Tibial artery (tissue), 4 donors: ENCODE measurements around the gene TPP1.

Experiments used
- DNase-seq, 2 donors: peaks; one replicate each; pipeline ENCODE4 v3.0.0-alpha.2; 2019
- H3K27ac ChIP-seq, 2 donors: fragments of 200-600 bp; sonication (generic) in 1 of 2; 1 replicate in 1 of 2; 2 replicates in 1 of 2; pipeline ENCODE4 v1.5.1; 2018 to 2019; ENCODE audit warnings: mild to moderate bottlenecking in 1 of 2
- H3K27me3 ChIP-seq, 2 donors: fragments of 200-600 bp; sonication (generic) in 1 of 2; one replicate each; pipeline versions ENCODE4 v1.5.1 to v1.6.0; 2016 to 2019
- H3K36me3 ChIP-seq, 3 donors: fragments of 200-600 bp; sonication (generic) in 2 of 3; one replicate each; pipeline ENCODE4 v1.5.1; 2016 to 2019; ENCODE audit warnings: mild to moderate bottlenecking in 2 of 3
- H3K4me1 ChIP-seq, 4 donors: fragments of 200-600 bp; sonication (generic) in 2 of 4; 1 replicate in 3 of 4; 2 replicates in 1 of 4; pipeline ENCODE4 v1.5.1; 2016 to 2019
- H3K4me3 ChIP-seq, 2 donors: fragments of 200-600 bp; sonication (generic) in 1 of 2; 1 replicate in 1 of 2; 2 replicates in 1 of 2; pipeline ENCODE4 v1.5.1; 2018 to 2019; ENCODE audit warnings: mild to moderate bottlenecking in 2 of 2
- H3K9me3 ChIP-seq, 3 donors: fragments of 200-600 bp; sonication (generic) in 1 of 3; one replicate each; pipeline ENCODE4 v1.5.1; 2016 to 2019
- intact Hi-C: fragments of 100-400 bp; cut with DNase I; formaldehyde crosslinking; loops from one replicate; pipeline ENCODE4 v1.15.0; 2023; ENCODE audit warnings: low total_unique reads
- TF ChIP-seq, protein P1 (sequence below), 2 experiments: fragments of 200-600 bp in 1 of 2; fragments of 450-650 bp in 1 of 2; IDR thresholded peaks; one replicate each; pipeline ENCODE4 v1.5.1; 2017 to 2019; ENCODE audit warnings: antibody characterized with exemption in 2 of 2, mild to moderate bottlenecking in 1 of 2, moderate library complexity in 1 of 2

Gene TPP1

GRCh38 chr11:6612213-6613041 is 6.8 kb downstream of the TPP1 start, which contains the start of gene TAF10:
Gene TAF10 (minus strand): TSS chr11:6612216. CDS start chr11:6612189, 27 bp downstream.
- peak within 1 kb of the TSS; percentile 95 to 98 for H3K27ac ChIP-seq
- TF ChIP-seq, protein P1, sequence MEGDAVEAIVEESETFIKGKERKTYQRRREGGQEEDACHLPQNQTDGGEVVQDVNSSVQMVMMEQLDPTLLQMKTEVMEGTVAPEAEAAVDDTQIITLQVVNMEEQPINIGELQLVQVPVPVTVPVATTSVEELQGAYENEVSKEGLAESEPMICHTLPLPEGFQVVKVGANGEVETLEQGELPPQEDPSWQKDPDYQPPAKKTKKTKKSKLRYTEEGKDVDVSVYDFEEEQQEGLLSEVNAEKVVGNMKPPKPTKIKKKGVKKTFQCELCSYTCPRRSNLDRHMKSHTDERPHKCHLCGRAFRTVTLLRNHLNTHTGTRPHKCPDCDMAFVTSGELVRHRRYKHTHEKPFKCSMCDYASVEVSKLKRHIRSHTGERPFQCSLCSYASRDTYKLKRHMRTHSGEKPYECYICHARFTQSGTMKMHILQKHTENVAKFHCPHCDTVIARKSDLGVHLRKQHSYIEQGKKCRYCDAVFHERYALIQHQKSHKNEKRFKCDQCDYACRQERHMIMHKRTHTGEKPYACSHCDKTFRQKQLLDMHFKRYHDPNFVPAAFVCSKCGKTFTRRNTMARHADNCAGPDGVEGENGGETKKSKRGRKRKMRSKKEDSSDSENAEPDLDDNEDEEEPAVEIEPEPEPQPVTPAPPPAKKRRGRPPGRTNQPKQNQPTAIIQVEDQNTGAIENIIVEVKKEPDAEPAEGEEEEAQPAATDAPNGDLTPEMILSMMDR (IDR thresholded peaks at IDR 0.05) = peak; percentile 27 to 42
- peak within 1 kb of the TSS; percentile 82 to 89 for H3K4me3 ChIP-seq
- H3K4me1 ChIP-seq = peaks cover 0 to 60% (median 45%) of the 10 kb centered on the region in 4 donors
- H3K9me3 ChIP-seq = no peaks in the 10 kb centered on the region
- DNase-seq = peak; percentile 99
- H3K27me3 ChIP-seq = no peaks in the 10 kb centered on the region
- intact Hi-C loops = loop anchor here (5.0 kb wide), 1 partner anchor 45 kb away; the partner anchor contains the start of gene DCHS1
- H3K36me3 ChIP-seq = peaks cover 49 to 68% (median 51%) of the 10 kb centered on the region in 3 donors

DNA sequence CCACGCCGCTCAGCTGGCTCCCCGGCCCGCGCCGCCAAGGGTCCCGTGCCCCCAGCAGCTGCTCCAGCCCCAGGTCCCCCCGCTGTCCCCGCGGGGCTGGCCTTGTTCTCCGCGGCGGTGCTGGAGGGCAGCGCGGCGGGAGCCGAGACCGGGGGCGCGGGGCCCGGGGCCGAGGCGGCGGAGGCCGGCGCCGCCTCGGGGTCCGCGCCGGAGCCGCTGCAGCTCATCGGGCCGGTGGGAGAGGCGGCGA is 7.3 kb downstream of the TPP1 start:
- Histone ChIP-seq H3K27ac (peak overlapping the region; percentile 95 to 98), H3K4me3 (peak overlapping the region; percentile 82 to 89), H3K4me1 (peaks cover 0 to 60% (median 46%) of the 10 kb centered on the region in 4 donors), H3K9me3 (no peaks in the 10 kb centered on the region), H3K27me3 (no peaks in the 10 kb centered on the region), H3K36me3 (peaks cover 50 to 66% (median 51%) of the 10 kb centered on the region in 3 donors)
- no peak for DNase-seq
- TF ChIP-seq, protein P1 (IDR thresholded peaks at IDR 0.05) = no peak
- intact Hi-C loops = loop anchor here (5.0 kb wide), 1 partner anchor 45 kb away; the partner anchor contains the start of gene DCHS1

DNA sequence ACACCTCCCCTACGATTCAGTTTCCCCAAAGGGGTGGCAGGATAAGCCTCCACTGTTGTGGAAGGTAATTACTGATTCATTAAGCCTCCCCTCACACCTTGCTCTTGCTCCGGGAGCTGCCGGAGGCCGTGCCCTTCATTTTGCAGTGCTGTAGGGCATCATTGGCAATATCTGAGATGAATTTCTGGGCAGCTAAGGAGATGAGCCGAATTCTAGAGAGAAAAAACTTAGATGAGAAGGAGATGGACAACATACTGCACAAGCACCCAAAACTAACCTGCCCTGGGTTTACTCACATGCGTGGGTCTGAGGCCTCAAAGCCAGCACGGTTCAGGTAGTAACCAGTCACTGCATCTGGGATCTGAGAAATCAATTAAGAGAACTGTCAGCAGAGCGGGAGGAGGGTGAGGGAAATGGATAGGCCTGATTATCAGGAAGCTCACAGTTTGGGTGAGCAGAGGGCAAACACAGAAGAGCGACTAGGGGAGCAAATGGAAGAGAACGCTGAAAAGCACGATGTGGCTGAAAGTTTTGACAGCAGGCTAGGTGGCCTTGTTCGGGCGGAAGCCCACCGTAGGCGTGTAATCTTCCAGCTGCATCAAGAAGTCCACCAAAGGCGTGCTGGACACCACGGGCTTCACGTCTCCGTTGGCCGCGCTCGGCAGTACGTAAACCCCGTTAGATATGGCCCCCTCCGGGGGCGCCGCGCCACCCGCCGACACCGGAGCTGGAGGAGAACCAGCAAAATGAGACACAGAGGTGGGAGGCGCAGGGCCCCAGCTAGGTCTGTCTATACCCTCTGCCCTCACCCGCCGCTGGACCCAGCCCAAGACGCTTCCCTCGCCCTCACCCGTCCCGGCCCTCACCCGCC is 7.9 kb downstream of the TPP1 start:
- peak; percentile 44 to 81 for DNase-seq

DNA sequence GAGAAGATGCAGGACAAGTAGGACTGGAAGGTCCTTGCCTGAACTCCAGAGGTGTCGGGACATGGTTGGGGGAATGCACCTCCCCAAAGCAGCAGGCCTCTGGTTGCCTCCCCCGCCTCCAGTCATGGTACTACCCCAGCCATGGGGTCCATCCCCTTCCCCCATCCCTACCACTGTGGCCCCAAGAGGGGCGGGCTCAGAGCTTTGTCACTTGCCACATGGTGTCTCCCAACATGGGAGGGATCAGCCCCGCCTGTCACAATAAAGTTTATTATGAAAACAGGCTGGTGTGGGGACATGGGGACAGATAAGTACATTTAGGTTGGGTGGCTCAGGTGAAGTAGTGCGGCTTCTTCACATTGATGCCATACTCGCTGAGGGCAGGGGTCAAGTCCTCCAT is 8.6 kb downstream of the TPP1 start:
- Histone ChIP-seq H3K4me3 (peak overlapping the region; percentile 82 to 89), H3K27me3 (no peaks in the 10 kb centered on the region), H3K27ac (peak overlapping the region; percentile 95 to 98), H3K4me1 (peaks cover 4 to 72% (median 59%) of the 10 kb centered on the region in 4 donors), H3K36me3 (peaks cover 47 to 53% (median 47%) of the 10 kb centered on the region in 3 donors), H3K9me3 (no peaks in the 10 kb centered on the region)
- TF ChIP-seq, protein P1 (IDR thresholded peaks at IDR 0.05) = no peak
- peak in 1 of 2 donors; percentile 70 for DNase-seq
- intact Hi-C loops = loop anchor here (5.0 kb wide), 1 partner anchor 47 kb away; the partner anchor contains the start of gene DCHS1

More for the DNA sequence above, 7.9 kb downstream of the TPP1 start:
- intact Hi-C loops = loop anchor here (5.0 kb wide), 1 partner anchor 46 kb away; the partner anchor contains the start of gene DCHS1
- Histone ChIP-seq H3K27ac (peak overlapping the region; percentile 95 to 98), H3K9me3 (no peaks in the 10 kb centered on the region), H3K4me1 (peaks cover under 1 to 65% (median 52%) of the 10 kb centered on the region in 4 donors), H3K36me3 (peaks cover 50 to 60% (median 51%) of the 10 kb centered on the region in 3 donors), H3K4me3 (peak overlapping the region; percentile 82 to 89), H3K27me3 (no peaks in the 10 kb centered on the region)
- TF ChIP-seq, protein P1 (IDR thresholded peaks at IDR 0.05) = no peak

DNA sequence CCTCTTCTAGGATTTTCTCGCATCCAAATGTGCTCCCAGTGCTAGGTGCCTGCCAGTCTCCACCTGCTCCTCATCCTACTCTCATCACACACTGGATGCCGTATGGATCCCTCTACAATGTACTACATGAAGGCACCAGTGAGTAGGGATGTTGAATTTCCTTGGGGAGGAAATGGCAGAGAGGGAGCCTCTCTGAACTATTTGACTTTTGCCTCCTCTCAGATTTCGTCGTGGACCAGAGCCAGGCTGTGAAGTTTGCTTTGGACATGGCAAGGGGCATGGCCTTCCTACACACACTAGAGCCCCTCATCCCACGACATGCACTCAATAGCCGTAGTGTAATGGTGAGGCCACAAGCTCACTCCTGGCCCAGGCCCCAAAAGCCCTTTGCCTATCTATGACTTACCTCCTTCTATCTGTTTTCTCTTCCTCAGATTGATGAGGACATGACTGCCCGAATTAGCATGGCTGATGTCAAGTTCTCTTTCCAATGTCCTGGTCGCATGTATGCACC is 9.7 kb downstream of the TPP1 start:
- TF ChIP-seq, protein P1 (IDR thresholded peaks at IDR 0.05) = no peak
- no peaks in the 10 kb centered on the region for H3K9me3 ChIP-seq
- H3K27ac ChIP-seq = peak overlapping the region; percentile 93 to 98
- H3K36me3 ChIP-seq = peaks cover 39 to 42% (median 42%) of the 10 kb centered on the region in 3 donors
- no peaks in the 10 kb centered on the region for H3K27me3 ChIP-seq
- no peak overlapping the region for H3K4me3 ChIP-seq
- no peak for DNase-seq
- peaks cover 4 to 75% (median 60%) of the 10 kb centered on the region in 4 donors for H3K4me1 ChIP-seq
- intact Hi-C loops = loop anchor here (5.0 kb wide), 2 partner anchors 48 to 127 kb away; partner anchors contain the start of genes ARFIP2, DCHS1 and TIMM10B
